ENCODE results near the gene KCTD1. TPM values are rescaled to one million over a fixed set of nuclear protein-coding genes. Genes with fewer than 3 reads are reported as not detected.

The KCTD1 gene
- total RNA-seq, 1 experiment from 2014 or later = 20.5 TPM

GRCh38 chr18:26553943-26554342 lies 5.6 kb upstream of the KCTD1 start:
- ChIA-PET POLR2A (ENCODE audit: unreplicated experiment) (no interaction called here), CTCF (no interaction called here)
- peaks cover 26% of the 10 kb centered on the region for H3K4me1 ChIP-seq (replicated peaks; ENCODE audit: insufficient read depth)
- no peaks in the 10 kb centered on the region for H3K79me2 ChIP-seq (ENCODE audit: low read depth)
- no peaks in the 10 kb centered on the region for H3K9me3 ChIP-seq (ENCODE audit: insufficient read depth, low read depth)
- no peaks in the 10 kb centered on the region for H3K36me3 ChIP-seq (ENCODE audit: low read depth)
- H3K9me2 ChIP-seq (ENCODE audit: insufficient read depth) = no peaks in the 10 kb centered on the region
- H4K20me1 ChIP-seq (ENCODE audit: insufficient read depth) = no peaks in the 10 kb centered on the region
- peaks cover 4% of the 10 kb centered on the region for H3F3A ChIP-seq (ENCODE audit: insufficient read depth, low read depth)
- BruUV-seq (replicated peaks) = no TSS peak
- no peak overlapping the region for H2AFZ ChIP-seq
- no peak overlapping the region for H3K4me2 ChIP-seq
- TF ChIP-seq, protein P1, sequence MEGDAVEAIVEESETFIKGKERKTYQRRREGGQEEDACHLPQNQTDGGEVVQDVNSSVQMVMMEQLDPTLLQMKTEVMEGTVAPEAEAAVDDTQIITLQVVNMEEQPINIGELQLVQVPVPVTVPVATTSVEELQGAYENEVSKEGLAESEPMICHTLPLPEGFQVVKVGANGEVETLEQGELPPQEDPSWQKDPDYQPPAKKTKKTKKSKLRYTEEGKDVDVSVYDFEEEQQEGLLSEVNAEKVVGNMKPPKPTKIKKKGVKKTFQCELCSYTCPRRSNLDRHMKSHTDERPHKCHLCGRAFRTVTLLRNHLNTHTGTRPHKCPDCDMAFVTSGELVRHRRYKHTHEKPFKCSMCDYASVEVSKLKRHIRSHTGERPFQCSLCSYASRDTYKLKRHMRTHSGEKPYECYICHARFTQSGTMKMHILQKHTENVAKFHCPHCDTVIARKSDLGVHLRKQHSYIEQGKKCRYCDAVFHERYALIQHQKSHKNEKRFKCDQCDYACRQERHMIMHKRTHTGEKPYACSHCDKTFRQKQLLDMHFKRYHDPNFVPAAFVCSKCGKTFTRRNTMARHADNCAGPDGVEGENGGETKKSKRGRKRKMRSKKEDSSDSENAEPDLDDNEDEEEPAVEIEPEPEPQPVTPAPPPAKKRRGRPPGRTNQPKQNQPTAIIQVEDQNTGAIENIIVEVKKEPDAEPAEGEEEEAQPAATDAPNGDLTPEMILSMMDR (conservative IDR thresholded peaks at IDR 0.05) = no peak
- TF ChIP-seq EZH2 (IDR thresholded peaks at IDR 0.05; ENCODE audit: low read depth) = no peak
- no peak overlapping the region for H3K4me3 ChIP-seq
- no peak for DNase-seq
- no peak overlapping the region for H3K27ac ChIP-seq
- H3K27me3 ChIP-seq (ENCODE audit: insufficient read depth, low read depth) = no peaks in the 10 kb centered on the region
- intact Hi-C loops (cut with micrococcal nuclease; ENCODE audit: unreplicated experiment) = no loop called here

DNA sequence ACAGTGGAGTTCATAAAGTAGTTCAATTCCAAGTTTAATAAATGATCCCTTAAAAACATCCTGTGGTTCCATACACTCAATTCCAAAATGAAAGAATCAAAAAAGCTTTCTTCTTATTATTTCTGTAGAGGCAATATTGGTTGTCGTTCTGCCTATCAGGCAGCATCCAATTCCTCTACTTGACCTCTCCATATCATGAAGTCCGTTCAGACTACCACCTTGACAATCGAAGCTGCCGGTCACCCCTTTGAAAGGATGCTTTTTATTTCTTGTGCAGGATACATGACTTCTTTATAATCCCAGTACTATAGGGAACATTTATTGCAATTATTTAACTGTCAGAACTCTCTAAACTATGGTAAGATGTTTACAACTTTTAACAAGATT lies 3.3 kb upstream of the KCTD1 start:
- Histone ChIP-seq H3K4me1 (replicated peaks; ENCODE audit: insufficient read depth) (peaks cover 15% of the 10 kb centered on the region), H3K9me3 (ENCODE audit: insufficient read depth, low read depth) (no peaks in the 10 kb centered on the region), H3K9me2 (ENCODE audit: insufficient read depth) (no peaks in the 10 kb centered on the region), H3F3A (ENCODE audit: insufficient read depth, low read depth) (no peaks in the 10 kb centered on the region; the same call in none of the 2 replicates), H3K79me2 (ENCODE audit: low read depth) (peaks cover 15% of the 10 kb centered on the region), H2AFZ (no peak overlapping the region), H3K27me3 (ENCODE audit: insufficient read depth, low read depth) (no peaks in the 10 kb centered on the region), H3K4me2 (no peak overlapping the region), H3K27ac (no peak overlapping the region), H3K4me3 (no peak overlapping the region), H4K20me1 (ENCODE audit: insufficient read depth) (no peaks in the 10 kb centered on the region), H3K36me3 (ENCODE audit: low read depth) (no peaks in the 10 kb centered on the region)
- no peak for TF ChIP-seq EZH2 (IDR thresholded peaks at IDR 0.05; ENCODE audit: low read depth)
- TF ChIP-seq, protein P1 (conservative IDR thresholded peaks at IDR 0.05) = no peak
- ChIA-PET POLR2A (ENCODE audit: unreplicated experiment) (no interaction called here), CTCF (no interaction called here)
- intact Hi-C loops (cut with micrococcal nuclease; ENCODE audit: unreplicated experiment) = no loop called here
- DNase-seq = no peak
- no TSS peak for BruUV-seq (replicated peaks)

DNA sequence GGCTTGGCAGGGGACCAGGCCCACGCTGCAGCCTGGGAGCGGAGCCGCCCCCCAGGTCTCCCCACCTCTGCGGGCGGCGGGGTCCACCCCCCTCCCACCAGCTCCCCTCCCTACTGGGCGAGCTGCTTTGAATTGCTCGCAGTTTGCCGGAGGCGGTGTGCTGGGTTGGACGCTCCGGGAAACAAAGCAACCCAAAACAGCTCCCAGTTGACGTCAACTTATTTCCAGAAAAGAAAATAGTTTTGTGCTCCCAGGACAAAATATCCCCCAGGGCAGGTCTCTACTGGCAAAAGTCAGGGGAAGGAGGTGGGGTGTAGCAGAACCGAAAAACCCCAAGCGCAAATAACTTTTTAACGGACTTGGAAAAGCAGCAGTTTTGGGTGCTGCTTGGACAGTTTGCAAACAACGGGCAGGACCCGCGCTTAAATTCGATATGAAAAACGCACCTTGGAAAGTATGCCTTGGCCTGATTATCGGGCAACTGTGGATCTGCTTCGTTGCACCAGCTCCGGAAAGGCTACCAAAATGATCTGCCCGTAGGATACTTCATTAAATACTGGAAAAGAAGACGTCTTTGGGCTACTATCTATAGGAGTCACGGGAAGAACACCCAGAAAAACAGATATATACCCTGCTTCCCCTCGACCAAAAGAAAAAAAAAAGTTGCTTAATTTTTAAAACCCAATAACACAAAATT lies 2.8 kb upstream of the KCTD1 start:
- ChIA-PET CTCF (no interaction called here), POLR2A (ENCODE audit: unreplicated experiment) (no interaction called here)
- H3K9me2 ChIP-seq (ENCODE audit: insufficient read depth) = no peaks in the 10 kb centered on the region
- H3K79me2 ChIP-seq (ENCODE audit: low read depth) = peaks cover 20% of the 10 kb centered on the region
- BruUV-seq (replicated peaks) = no TSS peak
- no peaks in the 10 kb centered on the region for H3K9me3 ChIP-seq (ENCODE audit: insufficient read depth, low read depth)
- H2AFZ ChIP-seq = no peak overlapping the region
- H3F3A ChIP-seq (ENCODE audit: insufficient read depth, low read depth) = no peaks in the 10 kb centered on the region; the same call in none of the 2 replicates
- no peak for TF ChIP-seq EZH2 (IDR thresholded peaks at IDR 0.05; ENCODE audit: low read depth)
- TF ChIP-seq, protein P1 (conservative IDR thresholded peaks at IDR 0.05) = no peak
- peaks cover 9% of the 10 kb centered on the region for H3K4me1 ChIP-seq (replicated peaks; ENCODE audit: insufficient read depth)
- H3K27ac ChIP-seq = no peak overlapping the region
- no peaks in the 10 kb centered on the region for H4K20me1 ChIP-seq (ENCODE audit: insufficient read depth)
- intact Hi-C loops (cut with micrococcal nuclease; ENCODE audit: unreplicated experiment) = no loop called here
- H3K4me2 ChIP-seq = no peak overlapping the region
- H3K36me3 ChIP-seq (ENCODE audit: low read depth) = no peaks in the 10 kb centered on the region
- H3K27me3 ChIP-seq (ENCODE audit: insufficient read depth, low read depth) = no peaks in the 10 kb centered on the region
- DNase-seq = no peak
- H3K4me3 ChIP-seq = no peak overlapping the region

All from PC-9 (cell line).